ENCODE data around the gene SATB1. TPM values are rescaled to one million over a fixed set of nuclear protein-coding genes. Genes with fewer than 3 reads are reported as not detected.
"Not testable (repeated sequence)": the region's sequence is repeated elsewhere in the genome, so short reads cannot be mapped to it uniquely, and the experiment has no call there.

Gene SATB1
- total RNA-seq, 4 donors from 2014 or later, result 27.7 to 85.3 (median 67.1) TPM

DNA sequence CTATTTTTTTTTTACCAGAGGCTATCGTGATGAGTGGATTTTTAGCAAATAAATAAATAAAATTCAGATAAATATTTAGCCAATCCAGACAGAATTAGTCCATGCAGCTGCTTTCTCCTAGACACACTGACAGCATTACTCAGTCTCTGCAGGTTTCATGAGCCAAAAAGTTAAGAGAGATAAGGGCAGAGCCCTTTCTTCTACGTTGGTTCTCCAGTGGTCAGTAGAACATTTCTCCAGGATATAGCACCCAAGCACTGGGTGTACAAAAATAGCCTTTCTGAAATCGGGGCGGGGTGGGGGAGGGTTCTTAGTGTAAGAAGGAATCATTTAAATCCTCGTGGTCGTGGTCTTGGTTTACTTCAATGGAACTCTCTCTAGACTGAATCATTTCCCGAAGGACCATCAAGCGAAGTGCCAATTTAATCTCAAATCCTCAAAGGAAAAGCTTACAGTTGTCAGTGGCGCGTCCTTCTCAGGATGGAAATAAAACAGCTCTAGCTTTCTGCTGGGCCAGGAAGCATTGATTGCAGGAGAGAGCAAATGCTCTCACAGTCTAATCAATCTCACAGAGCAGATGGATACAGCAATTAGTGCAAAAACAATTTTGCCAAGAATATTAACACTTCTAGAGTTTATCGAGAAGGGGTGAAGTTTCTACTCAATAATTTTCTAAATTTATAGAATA lies 86.2 kb downstream of the SATB1 start:
- no peak for DNase-seq
- Histone ChIP-seq H3K27me3 (no peaks in the 10 kb centered on the region), H3K4me1 (no peaks in the 10 kb centered on the region), H3K36me3 (no peaks in the 10 kb centered on the region), H3K27ac (no peak overlapping the region), H3K4me3 (no peak overlapping the region), H3K9me3 (no peaks in the 10 kb centered on the region)
- intact Hi-C loops (cut with DNase I; ENCODE audit: low total_unique reads), result no loop called here
- WGBS, 2 donors (ENCODE audit: low coverage in 1 of 2), result 66 to 71% methylated on average over 8 to 11 of the region's 11 CpGs
- no peak for TF ChIP-seq EP300 (IDR thresholded peaks at IDR 0.05; ENCODE audit: low read depth)
- no peak for TF ChIP-seq POLR2AphosphoS5 (IDR thresholded peaks at IDR 0.05)
- TF ChIP-seq POLR2A (IDR thresholded peaks at IDR 0.05), result no peak
- TF ChIP-seq, protein P1, sequence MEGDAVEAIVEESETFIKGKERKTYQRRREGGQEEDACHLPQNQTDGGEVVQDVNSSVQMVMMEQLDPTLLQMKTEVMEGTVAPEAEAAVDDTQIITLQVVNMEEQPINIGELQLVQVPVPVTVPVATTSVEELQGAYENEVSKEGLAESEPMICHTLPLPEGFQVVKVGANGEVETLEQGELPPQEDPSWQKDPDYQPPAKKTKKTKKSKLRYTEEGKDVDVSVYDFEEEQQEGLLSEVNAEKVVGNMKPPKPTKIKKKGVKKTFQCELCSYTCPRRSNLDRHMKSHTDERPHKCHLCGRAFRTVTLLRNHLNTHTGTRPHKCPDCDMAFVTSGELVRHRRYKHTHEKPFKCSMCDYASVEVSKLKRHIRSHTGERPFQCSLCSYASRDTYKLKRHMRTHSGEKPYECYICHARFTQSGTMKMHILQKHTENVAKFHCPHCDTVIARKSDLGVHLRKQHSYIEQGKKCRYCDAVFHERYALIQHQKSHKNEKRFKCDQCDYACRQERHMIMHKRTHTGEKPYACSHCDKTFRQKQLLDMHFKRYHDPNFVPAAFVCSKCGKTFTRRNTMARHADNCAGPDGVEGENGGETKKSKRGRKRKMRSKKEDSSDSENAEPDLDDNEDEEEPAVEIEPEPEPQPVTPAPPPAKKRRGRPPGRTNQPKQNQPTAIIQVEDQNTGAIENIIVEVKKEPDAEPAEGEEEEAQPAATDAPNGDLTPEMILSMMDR (IDR thresholded peaks at IDR 0.05), result no peak
- in situ Hi-C loops (cut with MboI; ENCODE audit: low pct_ligation_motif_present in 1 of 4, low pct_unique_long_range_greater_than_20kb in 1 of 4, low sequenced_read_pairs in 3 of 4), result no loop called here

DNA sequence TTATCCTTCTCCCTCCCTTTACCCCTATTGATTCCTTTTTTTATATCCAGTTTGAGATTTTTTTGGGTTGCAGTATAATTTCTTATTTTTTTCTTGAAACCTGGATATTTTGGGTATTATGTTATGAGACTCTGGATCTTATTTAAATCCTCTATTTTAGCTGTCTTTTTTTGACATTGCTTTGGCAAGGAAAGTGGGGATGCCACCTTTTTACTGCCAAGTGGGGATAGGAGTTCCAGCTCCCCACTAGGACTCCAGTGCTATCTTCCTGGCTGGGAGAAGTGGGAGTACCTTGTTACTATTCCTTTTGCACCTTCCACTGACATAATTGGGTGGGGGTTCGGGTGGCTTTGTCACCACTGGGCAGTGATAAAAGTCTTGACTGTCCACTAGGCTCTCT lies 87.9 kb downstream of the SATB1 start:
- Histone ChIP-seq H3K27ac (no peak overlapping the region), H3K27me3 (no peaks in the 10 kb centered on the region), H3K36me3 (no peaks in the 10 kb centered on the region), H3K4me1 (no peaks in the 10 kb centered on the region), H3K4me3 (no peak overlapping the region), H3K9me3 (no peaks in the 10 kb centered on the region)
- TF ChIP-seq, protein P1 (IDR thresholded peaks at IDR 0.05), result no peak
- TF ChIP-seq POLR2AphosphoS5 (IDR thresholded peaks at IDR 0.05), result no peak
- TF ChIP-seq POLR2A (IDR thresholded peaks at IDR 0.05), result no peak
- TF ChIP-seq EP300 (IDR thresholded peaks at IDR 0.05; ENCODE audit: low read depth), result no peak
- in situ Hi-C loops (cut with MboI; ENCODE audit: low pct_ligation_motif_present in 1 of 4, low pct_unique_long_range_greater_than_20kb in 1 of 4, low sequenced_read_pairs in 3 of 4), result no loop called here
- no peak for DNase-seq
- intact Hi-C loops (cut with DNase I; ENCODE audit: low total_unique reads), result no loop called here
- 73% methylated on average over 1 of the region's 1 CpG; no CpG with 5 or more reads in 1 of the 2 donors for WGBS, 2 donors (ENCODE audit: low coverage in 1 of 2)

DNA sequence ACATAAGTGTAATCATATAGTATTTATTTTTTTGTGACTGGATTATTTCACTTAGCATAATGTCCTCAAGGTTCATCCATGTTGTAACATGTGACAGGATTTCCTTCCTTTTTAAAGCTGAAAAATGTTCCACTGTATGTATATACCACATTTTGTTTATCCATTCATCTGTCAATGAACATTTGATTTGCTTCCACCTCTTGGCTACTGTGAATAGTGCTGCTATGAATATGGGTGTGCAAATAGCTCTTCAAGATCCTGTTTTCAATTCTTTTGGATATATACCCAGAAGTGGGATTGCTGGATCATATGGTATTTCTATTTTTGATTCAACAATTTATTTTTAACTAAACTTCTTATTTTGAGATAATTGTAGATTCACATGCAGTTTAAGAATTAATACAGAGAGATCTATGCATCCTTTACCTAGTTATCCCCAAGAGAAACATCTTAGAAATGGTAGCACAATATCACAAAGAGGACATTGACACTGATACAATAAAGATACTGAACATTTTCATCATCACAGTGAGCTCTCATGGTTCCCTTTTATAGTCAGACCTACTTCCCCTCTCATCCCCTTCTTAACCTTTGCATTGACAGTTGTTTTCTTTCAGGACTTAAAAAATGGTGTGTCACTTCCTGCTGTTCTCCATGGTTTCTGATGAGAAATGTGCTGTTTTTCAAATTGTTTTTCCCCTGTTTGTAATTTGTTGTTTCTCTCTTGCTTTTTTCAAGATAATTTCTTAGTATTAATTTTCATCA lies 90.1 kb downstream of the SATB1 start:
- Histone ChIP-seq H3K4me3 (no peak overlapping the region), H3K27ac (no peak overlapping the region), H3K36me3 (no peaks in the 10 kb centered on the region), H3K27me3 (no peaks in the 10 kb centered on the region), H3K9me3 (no peaks in the 10 kb centered on the region), H3K4me1 (no peaks in the 10 kb centered on the region)
- in situ Hi-C loops (cut with MboI; ENCODE audit: low pct_ligation_motif_present in 1 of 4, low pct_unique_long_range_greater_than_20kb in 1 of 4, low sequenced_read_pairs in 3 of 4), result no loop called here
- TF ChIP-seq, protein P1 (IDR thresholded peaks at IDR 0.05), result no peak
- TF ChIP-seq EP300 (IDR thresholded peaks at IDR 0.05; ENCODE audit: low read depth) (no peak), POLR2A (IDR thresholded peaks at IDR 0.05) (no peak)
- DNase-seq, result no peak
- intact Hi-C loops (cut with DNase I; ENCODE audit: low total_unique reads), result no loop called here

DNA sequence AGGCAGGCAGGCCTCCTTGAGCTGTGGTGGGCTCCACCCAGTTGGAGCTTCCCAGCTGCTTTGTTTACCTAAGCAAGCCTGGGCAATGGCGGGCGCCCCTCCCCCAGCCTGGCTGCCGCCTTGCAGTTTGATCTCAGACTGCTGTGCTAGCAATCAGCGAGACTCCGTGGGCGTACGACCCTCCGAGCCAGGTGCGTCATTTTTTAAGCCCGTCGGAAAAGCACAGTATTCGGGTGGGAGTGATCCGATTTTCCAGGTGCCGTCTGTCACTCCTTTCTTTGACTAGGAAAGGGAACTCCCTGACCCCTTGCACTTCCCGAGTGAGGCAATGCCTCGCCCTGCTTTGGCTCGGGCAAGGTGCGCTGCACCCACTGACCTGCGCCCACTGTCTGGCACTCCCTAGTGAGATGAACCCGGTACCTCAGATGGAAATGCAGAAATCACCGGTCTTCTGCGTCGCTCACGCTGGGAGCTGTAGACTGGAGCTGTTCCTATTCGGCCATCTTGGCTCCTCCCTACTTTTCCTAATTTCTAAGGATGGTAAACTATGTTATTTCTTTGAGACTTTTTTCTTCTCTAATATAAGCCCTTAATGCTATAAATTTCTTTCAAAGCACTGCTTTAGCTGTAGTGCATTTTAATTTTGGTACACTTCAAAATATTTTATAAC lies 94.2 kb downstream of the SATB1 start:
- peak; percentile 70 for DNase-seq
- peak overlapping the region in 2 of 4 donors; percentile 9 to 31 for H3K4me3 ChIP-seq
- H3K4me1 ChIP-seq; H3K9me3 ChIP-seq; in situ Hi-C loops (cut with MboI; ENCODE audit: low pct_ligation_motif_present in 1 of 4, low pct_unique_long_range_greater_than_20kb in 1 of 4, low sequenced_read_pairs in 3 of 4); H3K36me3 ChIP-seq; H3K27me3 ChIP-seq; intact Hi-C loops (cut with DNase I; ENCODE audit: low total_unique reads): not testable (repeated sequence)
- WGBS, 2 donors (ENCODE audit: low coverage in 1 of 2), result 31 to 68% methylated on average over 5 to 25 of the region's 25 CpGs
- H3K27ac ChIP-seq, result peak overlapping the region; percentile 21 to 51 (median 23)
- TF ChIP-seq POLR2AphosphoS5 (IDR thresholded peaks at IDR 0.05), result peak in 1 of 3 donors; percentile 31

All from transverse colon (tissue), 4 donors.